ENCODE measurements around the gene C19orf47.
"Not testable (repeated sequence)": the region's sequence is repeated elsewhere in the genome, so short reads cannot be mapped to it uniquely, and the experiment has no call there.

Gene C19orf47

DNA sequence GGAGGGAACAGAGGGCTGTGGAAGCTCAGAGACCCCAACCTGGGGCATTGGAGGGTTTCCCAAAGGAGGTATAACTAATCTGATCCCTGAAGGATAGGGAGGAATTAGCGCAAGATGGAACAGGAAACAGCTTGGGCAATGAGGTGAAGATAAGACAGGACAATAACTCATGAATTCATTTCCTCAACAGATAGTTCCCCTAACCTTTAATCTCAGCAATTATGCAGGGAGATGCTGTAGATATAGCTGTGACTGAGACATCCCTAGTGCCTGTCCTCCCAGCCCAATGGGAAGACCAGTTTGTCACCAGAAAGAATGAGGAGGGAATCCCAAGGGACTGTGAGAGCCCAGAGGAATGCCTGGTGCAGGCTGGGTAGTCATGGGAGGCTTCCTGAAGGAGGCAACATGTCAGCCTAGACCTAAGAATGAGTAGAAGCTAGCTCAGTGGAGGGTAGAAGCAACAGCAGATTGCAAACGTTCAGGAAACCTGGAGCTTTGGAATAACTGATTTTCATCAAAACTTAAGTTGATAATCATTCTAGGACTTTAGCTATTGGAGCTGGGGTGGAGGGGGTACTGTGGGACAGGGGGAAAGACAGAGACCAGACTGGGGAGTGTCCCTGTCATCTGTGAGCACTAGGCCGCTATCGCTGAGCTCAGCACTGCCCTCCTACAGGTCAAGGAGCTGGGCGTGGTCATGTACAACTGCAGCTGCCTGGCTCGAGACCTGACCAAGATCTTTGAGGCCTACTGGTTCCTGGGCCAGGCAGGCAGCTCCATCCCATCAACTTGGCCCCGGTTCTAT lies 23.0 kb upstream of the C19orf47 start:
- TF ChIP-seq, protein P1, sequence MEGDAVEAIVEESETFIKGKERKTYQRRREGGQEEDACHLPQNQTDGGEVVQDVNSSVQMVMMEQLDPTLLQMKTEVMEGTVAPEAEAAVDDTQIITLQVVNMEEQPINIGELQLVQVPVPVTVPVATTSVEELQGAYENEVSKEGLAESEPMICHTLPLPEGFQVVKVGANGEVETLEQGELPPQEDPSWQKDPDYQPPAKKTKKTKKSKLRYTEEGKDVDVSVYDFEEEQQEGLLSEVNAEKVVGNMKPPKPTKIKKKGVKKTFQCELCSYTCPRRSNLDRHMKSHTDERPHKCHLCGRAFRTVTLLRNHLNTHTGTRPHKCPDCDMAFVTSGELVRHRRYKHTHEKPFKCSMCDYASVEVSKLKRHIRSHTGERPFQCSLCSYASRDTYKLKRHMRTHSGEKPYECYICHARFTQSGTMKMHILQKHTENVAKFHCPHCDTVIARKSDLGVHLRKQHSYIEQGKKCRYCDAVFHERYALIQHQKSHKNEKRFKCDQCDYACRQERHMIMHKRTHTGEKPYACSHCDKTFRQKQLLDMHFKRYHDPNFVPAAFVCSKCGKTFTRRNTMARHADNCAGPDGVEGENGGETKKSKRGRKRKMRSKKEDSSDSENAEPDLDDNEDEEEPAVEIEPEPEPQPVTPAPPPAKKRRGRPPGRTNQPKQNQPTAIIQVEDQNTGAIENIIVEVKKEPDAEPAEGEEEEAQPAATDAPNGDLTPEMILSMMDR (IDR thresholded peaks at IDR 0.05) = no peak
- no peak for DNase-seq
- Mint-ChIP-seq H3K27ac (no peak overlapping the region), H3K4me1 (peaks cover 24% of the 10 kb centered on the region), H3K4me3 (no peak overlapping the region), H3K27me3 (ENCODE audit: low read depth, poor library complexity) (no peaks in the 10 kb centered on the region), H3K9me3 (no peaks in the 10 kb centered on the region), H3K36me3 (ENCODE audit: low read depth) (peaks cover 45% of the 10 kb centered on the region)

DNA sequence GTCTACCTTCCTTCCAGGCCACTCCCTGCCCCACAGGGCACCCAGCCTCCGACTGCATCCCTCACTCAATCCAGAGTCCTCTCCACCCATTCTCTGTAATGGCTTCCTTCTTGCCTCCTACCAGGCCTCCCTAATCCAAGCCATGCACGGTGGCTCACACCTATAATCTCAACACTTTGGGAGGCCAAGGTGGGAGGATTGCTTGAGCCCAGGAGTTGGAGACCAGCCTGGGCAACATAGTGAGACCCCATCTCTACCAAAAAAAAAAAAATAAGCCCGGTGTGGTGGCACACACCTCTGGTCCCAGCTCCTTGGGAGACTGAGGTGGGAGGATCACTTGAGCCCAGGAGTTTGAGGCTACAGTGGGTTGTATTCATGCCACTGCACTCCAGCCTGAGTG lies 22.1 kb upstream of the C19orf47 start:
- H3K27ac Mint-ChIP-seq; H3K27me3 Mint-ChIP-seq (ENCODE audit: low read depth, poor library complexity); H3K9me3 Mint-ChIP-seq; H3K4me3 Mint-ChIP-seq; DNase-seq: not testable (repeated sequence)
- Mint-ChIP-seq H3K36me3 (ENCODE audit: low read depth) (peaks cover 44% of the 10 kb centered on the region), H3K4me1 (peaks cover 32% of the 10 kb centered on the region)

DNA sequence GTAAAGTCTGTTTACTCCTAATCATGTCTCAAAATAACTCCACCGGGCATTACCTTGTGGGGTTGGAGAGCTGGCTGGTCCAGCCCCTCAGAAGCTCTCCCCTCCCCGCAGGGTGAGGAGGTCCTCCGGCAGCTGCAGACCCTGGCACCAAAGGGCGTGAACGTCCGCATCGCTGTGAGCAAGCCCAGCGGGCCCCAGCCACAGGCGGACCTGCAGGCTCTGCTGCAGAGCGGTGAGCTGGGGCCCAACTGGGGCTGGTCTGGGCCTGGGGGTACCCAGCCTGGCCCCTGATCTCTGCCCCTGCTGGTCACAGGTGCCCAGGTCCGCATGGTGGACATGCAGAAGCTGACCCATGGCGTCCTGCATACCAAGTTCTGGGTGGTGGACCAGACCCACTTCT lies 21.6 kb upstream of the C19orf47 start:
- Mint-ChIP-seq H3K4me3 (no peak overlapping the region), H3K36me3 (ENCODE audit: low read depth) (peaks cover 40% of the 10 kb centered on the region), H3K4me1 (peaks cover 35% of the 10 kb centered on the region), H3K9me3 (no peaks in the 10 kb centered on the region), H3K27me3 (ENCODE audit: low read depth, poor library complexity) (peaks cover 7% of the 10 kb centered on the region), H3K27ac (no peak overlapping the region)
- TF ChIP-seq, protein P1 (IDR thresholded peaks at IDR 0.05) = no peak
- DNase-seq = no peak

DNA sequence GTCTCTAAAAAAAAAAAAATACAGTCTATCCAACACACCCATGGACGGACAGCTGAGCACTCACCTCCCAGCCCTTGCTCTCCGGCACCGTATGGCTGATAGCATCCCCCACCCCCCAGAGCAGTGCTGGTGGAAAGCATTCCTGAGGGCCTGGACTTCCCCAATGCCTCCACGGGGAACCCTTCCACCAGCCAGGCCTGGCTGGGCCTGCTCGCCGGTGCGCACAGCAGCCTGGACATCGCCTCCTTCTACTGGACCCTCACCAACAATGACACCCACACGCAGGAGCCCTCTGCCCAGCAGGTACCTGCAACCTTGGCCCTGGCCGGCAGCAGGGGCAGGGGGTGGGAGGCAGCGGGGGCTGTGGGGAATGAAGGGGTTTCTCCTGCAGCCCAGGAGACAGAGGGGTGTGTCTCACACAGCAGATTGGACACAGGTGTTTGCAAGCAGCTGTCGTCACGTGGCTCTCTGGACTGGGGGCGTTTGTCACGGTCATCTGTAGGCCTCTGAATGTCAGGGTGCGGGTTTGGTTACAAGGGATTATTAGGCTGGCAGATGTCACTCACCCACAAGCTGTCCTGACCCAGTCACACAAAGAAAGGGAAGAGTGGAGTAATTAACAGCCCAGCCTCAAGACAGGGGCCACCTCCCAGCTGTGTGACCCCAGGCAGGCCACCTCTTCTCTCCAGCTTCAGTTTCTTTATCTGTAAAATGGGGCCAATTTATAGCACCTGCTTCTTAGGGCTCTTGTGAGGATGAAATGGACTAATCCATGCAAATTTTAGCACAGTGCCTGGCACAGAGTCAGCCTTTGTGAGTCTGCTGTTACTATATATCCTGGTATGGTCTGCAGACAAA lies 19.6 kb upstream of the C19orf47 start:
- Mint-ChIP-seq H3K4me3 (no peak overlapping the region), H3K36me3 (ENCODE audit: low read depth) (peaks cover 25% of the 10 kb centered on the region), H3K4me1 (peaks cover 41% of the 10 kb centered on the region), H3K27me3 (ENCODE audit: low read depth, poor library complexity) (peaks cover 7% of the 10 kb centered on the region), H3K27ac (no peak overlapping the region), H3K9me3 (no peaks in the 10 kb centered on the region)
- TF ChIP-seq, protein P1 (IDR thresholded peaks at IDR 0.05) = no peak
- DNase-seq = no peak

DNA sequence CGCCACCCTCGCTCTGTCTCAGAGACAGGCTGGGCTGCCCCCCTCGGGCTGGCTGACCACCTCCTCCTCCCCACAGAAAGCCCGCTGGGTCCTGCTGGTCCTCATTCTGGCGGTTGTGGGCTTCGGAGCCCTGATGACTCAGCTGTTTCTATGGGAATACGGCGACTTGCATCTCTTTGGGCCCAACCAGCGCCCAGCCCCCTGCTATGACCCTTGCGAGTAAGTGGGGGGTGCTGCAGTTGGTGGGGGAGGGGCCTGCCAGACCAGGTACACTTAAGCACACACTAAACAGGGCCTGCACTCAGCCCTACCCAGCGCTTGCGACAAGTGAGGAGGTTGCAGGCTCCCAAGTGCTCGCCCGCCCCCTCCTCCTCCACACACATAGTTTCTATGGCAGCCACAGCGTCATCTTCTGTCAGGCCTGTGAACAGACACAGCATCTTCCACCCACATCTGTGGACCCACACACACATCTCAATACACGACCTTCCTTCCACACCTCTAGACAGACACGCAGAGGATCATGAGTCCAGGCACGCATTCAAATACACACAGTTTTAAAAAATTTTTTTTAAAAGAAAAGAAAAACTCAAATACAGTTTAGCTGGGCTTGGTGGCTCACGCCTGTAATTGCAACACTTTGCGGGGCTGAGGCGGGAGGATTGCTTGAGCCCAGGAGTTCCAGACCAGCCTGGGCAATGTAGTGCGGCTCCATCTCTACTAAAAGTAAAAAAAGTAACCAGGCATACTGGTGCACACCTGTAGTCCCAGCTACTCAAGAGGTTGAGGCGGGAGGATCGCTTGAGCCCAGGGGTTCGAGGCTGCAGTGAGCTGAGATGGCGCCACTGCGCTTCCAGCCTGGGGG lies 18.7 kb upstream of the C19orf47 start:
- H3K27ac Mint-ChIP-seq = peak overlapping the region; percentile 17
- peak; percentile 57 for DNase-seq
- H3K4me1 Mint-ChIP-seq = peaks cover 41% of the 10 kb centered on the region
- peaks cover 7% of the 10 kb centered on the region for H3K27me3 Mint-ChIP-seq (ENCODE audit: low read depth, poor library complexity)
- peaks cover 21% of the 10 kb centered on the region for H3K36me3 Mint-ChIP-seq (ENCODE audit: low read depth)
- H3K4me3 Mint-ChIP-seq = peak overlapping the region; percentile 86
- no peaks in the 10 kb centered on the region for H3K9me3 Mint-ChIP-seq
- TF ChIP-seq, protein P1 (IDR thresholded peaks at IDR 0.05) = no peak
